Activated T-helper 9 cell treated with anti-CD3 and anti-CD28 coated beads, Interleukin-2, amount 50 U/mL, for 16 hours (primary cell): Measurements from ENCODE around the gene ZNF805.
"Not testable (repeated sequence)": the region's sequence is repeated elsewhere in the genome, so short reads cannot be mapped to it uniquely, and the experiment has no call there.

ENCODE experiments used
- DNase-seq: peaks from one replicate; pipeline ENCODE4 v3.0.0-alpha.2; 2020; ENCODE audit warnings: low read depth

Gene ZNF805

DNA sequence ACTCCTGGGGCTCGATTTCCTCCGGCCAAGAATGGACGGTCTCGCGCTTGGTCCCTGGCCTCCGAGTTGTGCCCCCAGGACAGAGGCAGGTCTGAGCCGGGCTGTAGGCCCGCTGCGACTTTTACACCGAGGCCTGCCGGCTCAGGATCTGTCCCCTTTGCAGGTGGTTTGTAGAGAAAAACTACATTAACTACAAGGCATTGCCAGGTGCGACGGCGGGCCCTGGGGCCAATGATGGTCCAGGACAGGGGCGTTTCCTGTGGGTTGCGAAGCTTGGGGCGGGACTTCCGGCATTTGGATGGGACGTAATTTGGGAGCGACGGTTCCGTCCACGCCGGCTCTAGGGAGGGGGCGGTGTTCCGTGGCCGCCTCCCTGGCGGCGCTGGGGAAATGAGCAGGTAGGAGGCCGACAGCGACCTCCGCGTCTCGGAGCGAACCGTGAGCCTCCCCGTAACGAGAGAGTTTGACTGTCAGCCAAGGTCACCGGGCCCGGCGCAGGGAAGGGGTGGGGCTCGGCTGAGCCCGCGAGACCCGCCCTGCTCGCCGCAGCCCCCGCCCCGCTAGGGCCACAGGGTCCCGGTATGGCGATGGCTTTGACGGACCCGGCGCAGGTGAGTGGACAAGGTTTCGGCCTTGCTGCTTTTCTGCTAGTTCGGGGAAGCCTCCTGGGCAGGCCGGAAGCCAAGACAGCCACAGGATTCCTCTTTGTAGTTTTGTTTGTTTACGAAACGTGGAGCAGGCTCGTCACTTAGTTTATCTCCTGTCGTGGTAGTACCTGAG lies at the start of gene ZNF805:
TSS of gene ZNF805 (plus strand) at position 322 of the 780 bp plus-strand sequence. CDS start at position 582, 260 bp downstream.
- DNase-seq: peak; percentile 94

DNA sequence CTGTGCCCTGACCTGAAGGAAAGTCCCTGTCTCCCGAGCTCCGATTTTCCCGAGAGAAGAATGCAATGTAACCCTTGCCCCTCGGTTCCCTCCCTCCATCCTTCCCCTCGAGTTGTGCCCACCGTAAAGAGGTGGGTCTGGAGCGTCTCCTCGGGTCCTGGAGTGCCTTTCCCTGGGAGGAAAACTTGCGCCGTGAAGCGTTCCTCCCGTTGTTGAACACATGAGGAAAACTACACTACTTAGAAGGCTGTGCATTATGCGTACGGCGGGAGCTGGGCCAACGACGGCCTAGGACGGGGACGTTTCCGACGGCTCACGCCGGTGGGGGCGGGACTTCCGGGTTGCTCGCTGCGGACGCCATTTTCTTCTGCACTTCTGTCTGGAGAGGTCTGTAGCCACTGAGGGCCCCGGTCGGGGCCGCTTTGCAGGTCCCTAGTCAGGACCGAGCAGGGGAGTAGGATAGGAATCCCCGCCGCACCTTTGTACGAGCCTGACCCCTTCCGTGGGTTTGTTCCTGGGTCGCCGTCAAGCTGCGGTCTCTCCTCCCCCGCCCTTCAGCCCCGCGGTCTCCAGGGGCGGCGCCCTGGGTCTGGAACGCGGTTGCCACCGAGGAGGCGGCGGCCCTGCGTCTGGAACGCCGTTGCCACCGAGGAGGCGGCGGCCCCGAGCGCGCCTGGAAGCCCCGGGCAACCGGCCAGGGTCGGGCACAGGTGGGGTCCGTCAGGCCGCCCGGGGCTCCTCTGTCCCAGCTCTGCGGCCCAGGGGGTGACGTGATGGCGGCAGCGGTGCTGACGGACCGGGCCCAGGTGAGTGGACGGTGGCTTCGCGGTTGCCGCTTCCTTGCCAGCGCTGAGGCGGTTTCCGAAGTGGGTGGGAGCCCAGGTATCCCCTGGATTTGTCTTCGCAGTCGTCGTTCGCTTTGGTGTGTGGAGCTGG lies 49.0 kb upstream of the ZNF805 start, which contains the start of gene ZNF264:
TSS of gene ZNF264 (plus strand) at position 360 of the 936 bp plus-strand sequence. CDS start at position 774, 414 bp downstream.
- DNase-seq: peak; percentile 85

DNA sequence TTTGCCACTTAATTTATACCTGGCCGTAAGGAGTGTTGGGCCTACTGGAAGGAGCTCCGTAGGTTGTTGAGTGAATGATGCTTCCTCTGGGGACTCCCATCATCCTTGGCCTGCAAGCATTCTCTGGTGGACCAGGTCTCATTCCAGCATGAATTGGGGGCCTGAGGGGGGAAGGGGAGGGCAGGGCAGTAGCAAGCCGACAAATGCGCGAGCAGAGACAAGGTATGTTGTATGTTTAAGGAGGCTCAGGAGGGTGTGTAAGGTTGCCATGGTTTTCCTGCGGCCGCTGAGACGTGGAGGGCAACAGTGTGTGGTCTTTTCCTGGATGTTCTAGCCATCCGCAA lies 48.4 kb upstream of the ZNF805 start:
- DNase-seq: no peak

DNA sequence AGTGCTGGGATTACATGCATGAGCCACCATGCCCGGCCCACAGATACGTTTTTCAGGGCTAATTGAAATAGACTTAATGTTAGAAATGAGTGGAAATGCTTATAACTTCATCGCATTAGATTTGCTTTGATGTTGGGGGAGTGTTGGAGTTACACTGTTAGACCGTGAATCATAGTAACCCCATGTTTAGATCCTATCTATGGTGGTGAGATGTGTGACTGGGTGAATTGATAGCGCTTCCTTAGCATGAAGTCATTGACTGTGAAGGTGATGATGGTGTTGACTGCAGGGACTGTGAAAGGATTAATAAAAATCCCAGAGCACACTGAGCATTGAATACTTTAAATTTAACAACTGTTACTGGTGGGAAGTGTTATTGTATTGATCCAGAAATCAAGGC lies 47.4 kb upstream of the ZNF805 start:
- DNase-seq: no peak

DNA sequence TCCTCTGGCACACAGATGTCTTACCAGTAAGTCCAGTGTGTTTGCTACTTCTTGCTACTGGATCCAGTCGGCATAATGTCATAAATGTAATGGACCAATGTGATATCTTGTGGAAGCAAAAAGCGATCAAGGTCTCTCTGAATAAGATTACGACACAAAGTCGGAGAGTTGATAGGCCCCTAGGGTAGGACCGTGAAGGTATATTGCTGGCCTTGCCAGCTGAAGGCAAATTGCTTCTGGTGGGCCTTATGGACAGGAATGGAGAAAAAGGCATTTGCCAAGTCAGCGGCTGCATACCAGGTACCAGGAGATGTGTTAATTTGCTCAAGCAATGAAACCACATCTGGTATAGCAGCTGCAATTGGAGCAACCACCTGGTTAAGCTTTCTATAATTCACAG lies 42.6 kb upstream of the ZNF805 start:
- DNase-seq: not testable (repeated sequence)

DNA sequence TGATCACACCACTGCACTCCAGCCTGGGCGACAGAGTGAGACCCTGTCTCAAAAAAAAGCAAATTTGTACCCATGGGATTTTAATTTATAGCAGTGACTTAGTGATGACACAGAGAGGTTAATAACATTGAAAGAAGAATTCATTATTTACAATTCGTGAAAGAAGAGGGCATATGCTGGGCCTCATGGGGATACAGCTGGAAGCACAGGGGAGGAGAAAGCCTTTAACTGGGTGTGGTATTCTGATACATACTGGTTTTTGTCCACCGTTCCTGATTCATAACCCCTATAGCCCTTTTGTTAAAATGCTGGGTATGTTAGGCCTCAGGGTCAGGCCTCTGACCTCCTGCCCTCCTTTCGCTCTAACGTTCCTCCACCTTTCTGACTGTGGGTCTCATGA lies 38.3 kb upstream of the ZNF805 start:
- DNase-seq: no peak

DNA sequence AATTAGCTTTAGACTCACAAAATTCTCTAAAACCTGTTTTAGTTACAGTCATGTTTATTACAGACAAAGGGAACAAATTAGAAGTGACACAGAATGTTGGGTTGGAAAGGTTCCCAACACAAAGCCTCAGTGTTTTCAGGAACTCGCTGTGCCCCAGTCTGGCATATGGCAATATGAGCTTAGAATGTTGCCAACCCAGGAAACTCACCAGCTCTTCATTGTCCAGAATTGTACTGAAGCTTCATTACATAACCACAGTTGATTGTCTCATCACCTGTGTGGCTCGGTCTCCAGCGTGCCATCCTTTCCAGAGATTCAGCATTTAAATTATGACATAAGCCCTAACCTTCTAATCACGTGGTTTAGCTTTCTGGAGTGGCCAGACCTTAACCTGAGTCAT lies 30.1 kb upstream of the ZNF805 start:
- DNase-seq: no peak

DNA sequence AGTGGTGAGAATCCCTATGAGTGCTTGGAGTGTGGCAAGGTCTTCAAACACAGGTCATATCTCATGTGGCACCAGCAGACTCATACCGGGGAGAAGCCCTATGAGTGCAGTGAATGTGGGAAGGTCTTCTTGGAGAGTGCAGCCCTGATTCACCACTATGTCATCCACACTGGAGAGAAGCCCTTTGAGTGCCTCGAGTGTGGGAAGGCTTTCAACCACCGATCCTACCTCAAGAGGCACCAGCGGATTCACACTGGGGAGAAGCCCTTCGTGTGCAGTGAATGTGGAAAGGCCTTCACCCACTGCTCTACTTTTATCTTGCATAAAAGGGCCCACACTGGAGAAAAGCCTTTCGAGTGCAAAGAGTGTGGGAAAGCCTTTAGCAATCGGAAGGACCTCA lies 28.3 kb upstream of the ZNF805 start:
- no peak for DNase-seq

DNA sequence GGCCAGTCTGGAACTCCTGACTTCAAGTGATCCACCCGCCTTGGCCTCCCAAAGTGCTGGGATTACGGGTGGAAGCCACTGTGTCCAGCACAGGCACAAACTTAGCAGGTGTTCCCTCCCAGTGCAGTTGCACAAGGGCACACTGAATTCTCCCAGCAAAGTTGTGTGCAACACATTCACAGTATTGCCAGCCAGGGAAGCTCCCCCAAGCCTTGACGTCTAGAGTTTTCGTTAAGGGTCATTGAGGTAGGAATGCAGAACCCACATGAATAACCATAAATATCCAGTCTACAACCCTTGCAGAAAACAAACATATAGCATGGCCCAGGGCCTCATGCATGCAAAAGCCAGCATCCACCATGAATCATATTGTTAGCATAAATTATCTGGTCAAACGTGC lies 12.9 kb upstream of the ZNF805 start:
- no peak for DNase-seq

DNA sequence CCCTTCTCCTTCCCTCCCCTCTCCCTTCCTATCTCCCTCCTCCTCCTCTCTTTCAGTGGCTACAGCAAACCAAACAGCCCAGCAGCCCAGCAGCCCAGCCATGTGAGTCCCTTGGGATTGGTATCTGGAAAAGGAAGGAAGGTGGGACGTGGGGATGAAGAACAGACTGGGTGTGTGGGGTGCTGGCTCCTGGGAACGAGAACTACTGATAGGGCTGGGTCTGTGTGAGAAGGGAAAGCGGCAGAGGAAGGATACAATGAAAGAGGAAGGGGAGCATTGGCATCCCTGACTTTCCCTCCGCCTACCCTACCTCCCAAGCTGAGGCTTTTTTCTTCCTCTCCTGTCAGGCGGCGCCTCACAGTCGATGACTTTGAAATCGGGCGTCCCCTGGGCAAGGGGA lies 8.7 kb upstream of the ZNF805 start:
- DNase-seq: no peak

DNA sequence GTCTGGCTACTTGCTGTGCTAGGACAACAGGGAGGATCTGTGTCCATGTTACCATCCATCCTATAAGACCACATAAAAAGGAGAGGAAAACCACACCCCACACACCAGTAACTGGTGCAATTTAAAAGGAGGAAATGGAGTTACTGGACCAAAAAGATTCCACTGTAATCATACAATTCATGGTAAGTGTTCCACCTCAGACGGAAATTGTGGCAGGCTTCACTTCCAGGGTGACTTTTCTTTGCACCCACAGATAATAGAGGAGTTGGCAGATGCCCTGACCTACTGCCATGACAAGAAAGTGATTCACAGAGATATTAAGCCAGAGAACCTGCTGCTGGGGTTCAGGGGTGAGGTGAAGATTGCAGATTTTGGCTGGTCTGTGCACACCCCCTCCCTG lies 7.2 kb upstream of the ZNF805 start:
- no peak for DNase-seq

DNA sequence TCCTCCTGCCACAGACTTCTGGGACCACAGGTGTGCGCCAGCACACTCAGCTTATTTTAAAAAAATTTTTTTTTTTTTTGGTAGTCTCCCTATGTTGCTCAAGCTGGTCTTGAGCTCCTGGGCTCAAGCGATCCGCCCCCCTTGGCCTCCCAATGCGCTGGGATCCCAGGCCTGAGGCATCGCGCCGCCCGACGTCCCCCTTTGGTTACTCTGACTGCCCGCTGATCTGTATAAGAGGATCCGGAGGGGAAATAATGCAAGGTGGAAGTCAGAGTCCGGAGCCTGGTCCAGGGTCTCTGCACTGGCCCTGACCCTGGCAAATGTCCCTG lies 486 bp upstream of the ZNF805 start:
- DNase-seq: no peak

DNA sequence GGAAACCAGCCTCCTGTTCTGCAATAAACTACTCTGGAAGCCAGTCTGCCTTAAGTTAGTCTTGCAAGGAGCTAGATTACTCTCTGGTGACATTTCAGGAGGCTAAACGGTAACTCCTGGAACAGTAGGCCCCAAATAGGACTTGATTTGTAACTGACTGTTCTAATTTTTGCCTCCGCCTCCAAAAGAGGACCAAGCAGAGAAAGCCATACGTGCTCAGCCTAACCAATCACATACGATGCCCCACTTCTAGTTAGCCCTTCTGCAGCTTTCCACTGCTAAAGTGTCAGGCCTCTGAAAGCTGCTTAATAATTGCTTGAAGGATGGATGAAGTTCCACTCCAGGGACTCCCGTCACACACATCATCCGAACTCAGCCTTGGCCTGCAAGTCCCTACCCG lies 744 bp downstream of the ZNF805 start:
- no peak for DNase-seq

DNA sequence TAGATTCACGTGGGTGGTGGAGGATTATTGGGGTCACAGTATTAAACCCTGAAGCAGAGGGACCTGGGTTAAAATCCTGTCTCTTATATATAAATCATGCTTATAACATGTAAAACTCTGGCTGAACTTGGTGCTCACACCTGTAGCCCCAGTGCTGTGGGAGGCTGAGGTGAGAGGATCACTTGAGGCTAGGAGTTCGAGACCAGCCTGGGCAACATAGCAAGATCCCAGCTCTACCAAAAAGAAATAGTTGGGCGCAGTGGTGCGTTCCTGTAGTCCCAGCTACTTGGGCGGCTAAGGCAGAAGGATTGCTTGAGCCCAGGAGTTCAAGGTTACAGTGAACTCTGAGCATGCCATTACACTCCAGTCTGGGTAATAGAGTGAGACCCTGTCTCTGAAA lies 2.4 kb downstream of the ZNF805 start:
- no peak for DNase-seq

DNA sequence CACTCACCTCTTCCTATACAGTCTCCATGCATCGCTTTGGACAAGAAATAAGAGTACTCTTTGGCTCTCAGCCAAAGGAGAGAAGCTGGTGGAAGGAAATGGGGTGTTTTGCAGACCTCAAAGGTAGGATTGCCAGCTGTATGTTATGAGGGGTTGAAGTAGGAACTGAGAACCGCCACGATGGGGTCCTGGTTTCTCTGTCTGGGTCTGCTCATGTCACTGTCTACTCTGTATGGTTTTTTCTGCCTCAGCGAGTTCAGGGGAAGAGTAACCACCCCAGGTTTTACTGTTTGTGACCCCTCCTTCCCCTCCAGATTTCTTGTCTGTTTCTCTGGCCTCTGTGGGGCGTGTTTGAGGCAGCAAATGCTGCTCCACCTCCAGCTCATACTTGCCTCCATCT lies 4.1 kb downstream of the ZNF805 start:
- DNase-seq: no peak

DNA sequence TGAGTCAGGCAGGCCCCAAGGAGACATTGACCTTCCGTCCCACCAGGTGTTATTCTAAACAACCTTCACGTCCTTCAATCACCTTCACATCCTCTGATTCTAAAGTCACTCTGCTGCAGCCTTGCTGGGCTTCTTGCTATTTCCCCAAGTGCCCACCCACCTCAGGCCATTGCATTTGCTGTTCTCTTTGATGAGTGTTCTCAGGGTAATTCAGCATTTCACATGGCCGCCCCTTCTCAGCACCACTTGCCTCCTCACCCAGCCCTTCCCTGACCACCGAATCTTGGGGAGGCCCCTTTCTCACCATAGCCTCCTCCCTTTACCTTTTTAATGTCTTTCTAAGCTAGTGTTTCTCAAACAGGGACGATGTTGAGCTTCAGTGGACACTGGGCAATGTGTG lies 4.6 kb downstream of the ZNF805 start:
- no peak for DNase-seq

DNA sequence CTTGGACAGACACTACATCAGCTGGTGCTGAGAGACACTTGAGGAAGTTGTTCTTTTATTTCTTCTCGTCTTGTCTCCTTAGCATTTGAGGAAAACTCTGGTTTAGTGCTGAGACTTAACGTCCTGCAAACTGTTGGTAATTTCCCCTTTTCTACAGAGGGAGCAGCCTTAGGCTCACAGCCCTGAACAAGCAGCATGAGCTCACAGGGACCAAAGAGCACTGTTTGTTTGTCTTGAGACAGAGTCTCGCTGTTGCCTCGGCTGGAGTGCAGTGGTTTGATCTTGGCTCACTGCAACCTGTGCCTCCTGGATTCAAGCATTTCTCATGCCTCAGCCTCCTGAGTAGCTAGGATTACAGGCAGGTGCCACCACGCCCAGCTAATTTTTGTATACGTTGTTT lies 5.5 kb downstream of the ZNF805 start:
- no peak for DNase-seq

DNA sequence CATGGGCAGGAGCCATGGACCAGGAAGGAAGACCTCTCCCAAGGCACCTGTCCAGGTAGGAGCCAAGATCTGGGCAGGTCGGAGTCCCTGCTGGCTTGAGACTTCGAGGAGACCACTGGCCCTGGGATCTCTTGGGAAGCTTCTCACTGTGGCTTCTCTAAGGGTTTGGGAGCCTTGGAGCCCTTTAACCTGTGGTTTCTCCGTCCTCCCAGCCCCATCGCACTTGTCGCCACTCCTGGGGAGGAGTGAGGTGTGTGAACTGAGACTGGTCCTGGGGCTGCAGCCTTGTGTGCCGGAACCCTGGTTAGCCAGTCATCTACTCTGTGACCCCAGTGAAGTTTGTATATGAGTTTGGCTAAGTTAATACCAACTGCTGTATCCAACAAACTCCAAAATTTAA lies 8.2 kb downstream of the ZNF805 start:
- DNase-seq: no peak

DNA sequence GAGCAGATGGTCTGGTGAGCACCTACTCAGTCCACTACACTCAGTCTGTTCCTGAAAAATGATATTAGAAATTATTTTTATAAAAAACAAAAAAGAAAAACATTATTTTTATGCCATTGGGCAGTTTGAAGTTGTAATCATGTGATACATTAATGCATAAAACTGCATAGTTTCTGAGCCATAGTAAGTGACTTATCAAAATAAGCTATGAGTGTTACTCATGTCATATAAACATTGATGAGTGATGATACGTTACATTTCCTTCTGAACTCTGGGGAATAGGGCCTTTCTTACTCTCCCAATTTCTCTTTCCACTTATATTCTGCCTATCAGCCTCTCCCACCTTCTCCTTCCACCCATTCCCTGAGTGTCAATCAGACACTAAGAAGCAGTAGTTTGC lies 8.9 kb downstream of the ZNF805 start:
- no peak for DNase-seq

DNA sequence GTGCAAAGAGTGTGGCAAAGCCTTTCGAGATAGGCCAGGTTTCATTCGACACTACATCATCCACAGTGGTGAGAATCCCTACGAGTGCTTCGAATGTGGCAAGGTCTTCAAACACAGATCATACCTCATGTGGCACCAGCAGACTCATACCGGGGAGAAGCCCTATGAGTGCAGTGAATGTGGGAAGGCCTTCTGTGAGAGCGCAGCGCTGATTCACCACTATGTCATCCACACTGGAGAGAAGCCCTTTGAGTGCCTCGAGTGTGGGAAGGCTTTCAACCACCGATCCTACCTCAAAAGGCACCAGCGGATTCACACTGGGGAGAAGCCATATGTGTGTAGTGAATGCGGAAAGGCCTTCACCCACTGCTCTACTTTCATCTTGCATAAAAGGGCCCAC lies 13.3 kb downstream of the ZNF805 start:
- not testable (repeated sequence) for DNase-seq

DNA sequence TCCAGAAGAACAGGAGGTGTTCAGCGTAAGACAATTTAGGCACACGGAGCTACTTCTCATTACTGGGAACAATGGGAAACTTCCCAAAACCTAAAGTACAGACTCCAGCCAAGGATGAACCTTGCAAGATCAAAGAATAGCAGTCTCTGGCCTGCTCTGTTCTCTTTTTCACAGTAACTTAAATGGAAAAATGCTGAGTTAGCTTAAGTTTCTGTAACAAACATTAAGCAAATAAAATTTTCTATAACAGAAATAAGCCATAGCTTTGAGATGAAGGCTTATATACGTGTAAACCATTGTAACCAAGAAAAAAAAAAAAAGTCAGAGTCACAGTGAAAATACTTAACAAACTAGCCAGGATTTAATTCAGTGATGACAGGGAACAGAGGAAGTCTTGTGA lies 21.6 kb downstream of the ZNF805 start:
- no peak for DNase-seq

DNA sequence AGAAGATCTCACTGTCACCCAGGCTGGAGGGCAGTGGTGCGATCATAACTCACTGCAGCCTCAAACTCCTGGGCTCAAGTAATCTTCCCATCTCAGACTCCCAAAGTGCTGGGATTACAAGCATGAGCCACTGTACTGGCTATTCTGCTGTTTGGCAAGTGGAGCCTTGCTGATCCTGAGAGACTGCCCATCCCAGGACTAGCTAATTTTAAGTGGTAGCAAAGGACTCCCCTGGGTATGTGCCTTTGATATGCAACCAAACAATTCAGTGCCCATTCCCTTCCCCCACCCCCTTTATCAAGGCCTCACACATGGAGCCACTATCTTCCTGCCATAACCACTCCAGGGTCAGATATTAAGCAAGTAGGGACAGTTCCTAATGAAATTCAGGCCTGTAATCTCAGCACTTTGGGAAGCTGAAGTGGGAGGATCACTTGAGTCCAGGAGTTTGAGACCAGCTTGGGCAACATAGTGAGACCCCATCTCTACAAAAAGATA lies 22.9 kb downstream of the ZNF805 start:
- no peak for DNase-seq

DNA sequence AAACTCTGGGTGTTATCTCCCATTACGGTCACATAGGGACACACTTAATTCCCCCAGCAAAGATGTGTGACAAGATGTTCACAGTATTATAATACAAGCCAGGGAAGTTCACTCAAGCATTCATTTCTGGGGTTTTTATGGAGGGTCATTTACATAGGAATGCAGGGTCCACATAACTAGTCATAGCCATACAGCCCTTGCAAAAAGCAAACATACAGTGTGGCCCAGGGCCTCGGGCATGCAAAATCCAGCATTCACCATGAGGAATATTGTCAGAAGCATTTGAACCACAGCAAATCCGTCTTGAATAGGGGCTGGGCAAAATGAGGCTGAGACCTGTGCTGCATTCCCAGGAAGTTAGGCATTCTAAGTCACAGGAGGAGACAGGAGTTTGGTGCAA lies 26.9 kb downstream of the ZNF805 start:
- no peak for DNase-seq
